GM21529 (cell line): ENCODE data around the gene ILF2.

Source experiments
- ATAC-seq: cut with Tn5 transposase; IDR thresholded peaks from one replicate; pipeline ENCODE4 v1.9.1; 2021; ENCODE audit not compliant: unreplicated experiment

The ILF2 gene

GRCh38 chr1:153628638-153629342, 42.0 kb downstream of the ILF2 start:
- ATAC-seq = no peak

- no peak for ATAC-seq
These were observed 42.8 kb downstream of the ILF2 start, which contains the start of gene S100A1 for GRCh38 chr1:153627715-153628626. S100A1 (plus strand) TSS chr1:153628434; CDS start chr1:153630522, 2,088 bp downstream.

GRCh38 chr1:153626904-153627714, 43.7 kb downstream of the ILF2 start, which contains the start of gene S100A13:
S100A13 (minus strand) TSS chr1:153627505; CDS start chr1:153626472, 1,033 bp downstream.
- no peak for ATAC-seq

GRCh38 chr1:153626477-153626903, 44.3 kb downstream of the ILF2 start:
- no peak for ATAC-seq

GRCh38 chr1:153624965-153625611, 45.7 kb downstream of the ILF2 start:
- ATAC-seq = no peak

DNA sequence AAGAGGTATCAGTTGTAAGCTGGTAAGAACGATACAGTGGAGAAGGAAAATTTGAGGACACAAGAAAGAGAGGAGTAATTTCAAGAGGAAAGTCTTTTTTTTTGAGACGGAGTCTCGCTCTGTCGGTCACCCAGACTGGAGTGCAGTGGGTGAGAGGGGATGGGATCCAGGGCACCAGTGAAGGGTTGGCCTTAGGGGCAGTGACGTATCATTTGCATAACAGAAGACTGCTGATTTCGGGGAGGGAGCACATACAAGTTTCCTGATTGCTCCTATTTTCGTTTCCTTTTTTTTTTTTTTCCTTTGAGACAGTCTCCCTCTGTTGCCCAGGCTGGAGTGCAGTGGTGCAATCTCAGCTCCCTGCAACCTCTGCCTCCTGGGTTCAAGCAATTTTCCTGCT, 47.7 kb downstream of the ILF2 start:
- no peak for ATAC-seq

- ATAC-seq = no peak
These were observed 51.6 kb downstream of the ILF2 start for GRCh38 chr1:153619171-153619570.

GRCh38 chr1:153617663-153618062, 53.1 kb downstream of the ILF2 start:
- no peak for ATAC-seq

DNA sequence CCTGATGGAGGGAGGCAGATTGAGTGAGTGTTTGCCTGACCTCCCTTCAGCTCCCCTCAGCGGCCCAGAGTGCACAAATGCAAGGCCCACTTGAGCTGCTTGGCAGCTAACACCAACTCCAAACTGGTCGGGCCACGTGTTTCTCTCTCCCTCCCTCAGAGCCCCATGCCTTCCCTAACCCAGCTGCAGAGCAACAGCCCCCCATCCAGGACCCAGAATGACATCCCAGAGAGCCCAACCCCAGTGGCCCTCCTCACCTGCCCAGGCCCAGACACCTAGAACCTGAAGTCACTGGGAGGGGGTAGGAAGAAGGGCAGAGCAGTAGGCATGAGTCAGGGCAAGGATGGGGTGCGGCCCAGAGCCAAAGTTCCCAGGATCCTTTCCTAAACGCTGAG, 53.9 kb downstream of the ILF2 start:
- ATAC-seq = no peak

- ATAC-seq = no peak
These were observed 54.5 kb downstream of the ILF2 start, which contains the start of gene S100A14 for GRCh38 chr1:153616144-153616916. S100A14 (minus strand) TSS chr1:153616325; CDS start chr1:153615858, 467 bp downstream.

GRCh38 chr1:153615406-153615805, 55.4 kb downstream of the ILF2 start:
- ATAC-seq = no peak

GRCh38 chr1:153614906-153615305, 55.9 kb downstream of the ILF2 start:
- no peak for ATAC-seq

DNA sequence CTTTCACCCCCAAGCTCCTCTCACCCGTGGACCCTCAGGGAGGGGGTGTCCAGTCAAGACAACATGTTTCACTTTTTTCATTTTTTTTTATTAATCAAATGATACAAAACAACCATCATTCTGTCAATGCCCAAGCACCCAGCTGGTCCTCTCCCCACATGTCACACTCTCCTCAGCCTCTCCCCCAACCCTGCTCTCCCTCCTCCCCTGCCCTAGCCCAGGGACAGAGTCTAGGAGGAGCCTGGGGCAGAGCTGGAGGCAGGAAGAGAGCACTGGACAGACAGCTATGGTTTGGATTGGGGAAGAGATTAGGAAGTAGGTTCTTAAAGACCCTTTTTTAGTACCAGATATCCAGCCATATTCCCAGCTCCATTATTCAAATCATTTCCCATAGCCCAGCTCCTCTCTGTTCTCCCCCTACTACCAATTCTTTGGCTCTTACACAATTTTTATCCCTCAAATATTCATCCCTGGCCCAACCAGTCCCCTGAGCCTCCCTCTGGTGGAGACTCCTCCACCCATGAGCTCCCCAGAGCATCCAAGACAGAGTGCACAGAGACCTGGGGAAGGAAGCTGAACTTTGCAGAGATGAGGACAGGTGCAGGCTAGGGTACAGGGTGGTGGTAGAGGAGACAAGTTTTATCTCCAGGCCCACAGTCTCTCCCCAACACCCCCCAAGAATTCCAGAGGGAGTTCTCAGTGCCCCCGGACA, 56.4 kb downstream of the ILF2 start:
- no peak for ATAC-seq

- no peak for ATAC-seq
These were observed 57.4 kb downstream of the ILF2 start for GRCh38 chr1:153613406-153613805.

- ATAC-seq = no peak
These were observed 58.0 kb downstream of the ILF2 start, which contains the start of gene S100A16 for GRCh38 chr1:153612755-153613331. S100A16 (minus strand) TSS chr1:153613137; CDS start chr1:153608151, 4,986 bp downstream.

GRCh38 chr1:153612111-153612754, 58.6 kb downstream of the ILF2 start:
- no peak for ATAC-seq
